Measurements from ENCODE around the gene CT45A8. TPM values are rescaled to one million over a fixed set of nuclear protein-coding genes. Genes with fewer than 3 reads are reported as not detected.
"Not testable (repeated sequence)": the region's sequence is repeated elsewhere in the genome, so short reads cannot be mapped to it uniquely, and the experiment has no call there.

The CT45A8 gene
- total and polyA plus RNA-seq, 2 of the 8 experiments (the other 6 are each of a cell fraction or from before 2014, with no cell fraction given): not detected

GRCh38 chrX:135819912-135820311 is 34.4 kb downstream of the CT45A8 start, which contains the start of gene CT45A2:
Gene CT45A2, minus strand, starts transcription at chrX:135820012. Its CDS starts 3,747 bp downstream, at chrX:135816265.
- H3K9me3 ChIP-seq (ENCODE audit: insufficient read depth in 2 of 2, low read depth in 1 of 2, low read length in 1 of 2); H3K23me2 ChIP-seq (ENCODE audit: low read depth, low read length); H4K91ac ChIP-seq (replicated peaks; ENCODE audit: insufficient read length, low read length); H2BK5ac ChIP-seq (ENCODE audit: low read depth, low read length); H3K4me1 ChIP-seq (replicated peaks in 1 of 4; ENCODE audit: control insufficient read depth in 3 of 4, insufficient read depth in 4 of 4, low read length in 3 of 4); H3K56ac ChIP-seq (replicated peaks; ENCODE audit: insufficient read length, low read depth, low read length); H3K14ac ChIP-seq (ENCODE audit: insufficient read length); H2BK15ac ChIP-seq (ENCODE audit: low read length); FAIRE-seq; H2BK20ac ChIP-seq (ENCODE audit: low read length); H3K79me1 ChIP-seq (ENCODE audit: low read depth, low read length); H2AFZ ChIP-seq (ENCODE audit: low read length); POLR2A ChIA-PET (ENCODE audit: partially characterized antibody); H2AK5ac ChIP-seq (ENCODE audit: low read depth, low read length); H3K18ac ChIP-seq (ENCODE audit: extremely low read depth, low read length); H3K27me3 ChIP-seq (replicated peaks in 1 of 4; ENCODE audit: control insufficient read depth in 3 of 4, extremely low read depth in 1 of 4, insufficient read depth in 3 of 4, low read length in 3 of 4); H2BK12ac ChIP-seq (ENCODE audit: low read depth, low read length); H4K8ac ChIP-seq (ENCODE audit: extremely low read depth, insufficient read depth, low read length); H3K27ac ChIP-seq (ENCODE audit: low read depth, low read length); CTCF ChIA-PET (ENCODE audit: partially characterized antibody); H3K4me3 ChIP-seq (ENCODE audit: extremely low read depth in 1 of 4, insufficient read depth in 2 of 4, low read depth in 3 of 4, low read length in 4 of 4); H4K5ac ChIP-seq (ENCODE audit: insufficient read length, low read depth, low read length); H3K9ac ChIP-seq (replicated peaks in 1 of 4; ENCODE audit: extremely low read depth in 1 of 4, low read depth in 3 of 4, low read length in 3 of 4); H3K36me3 ChIP-seq (ENCODE audit: control insufficient read depth in 2 of 4, insufficient read depth in 4 of 4, low read length in 3 of 4); H3K23ac ChIP-seq (ENCODE audit: insufficient read length); H3K4me2 ChIP-seq (ENCODE audit: insufficient read depth in 1 of 2, low read depth in 2 of 2, low read length in 2 of 2); H2BK120ac ChIP-seq (replicated peaks; ENCODE audit: low read depth, low read length); H3K4ac ChIP-seq (replicated peaks; ENCODE audit: insufficient read length, low read depth, low read length); H3K79me2 ChIP-seq (ENCODE audit: control insufficient read depth in 1 of 2, insufficient read depth in 2 of 2, low read length in 2 of 2); H4K20me1 ChIP-seq (replicated peaks in 1 of 2; ENCODE audit: control insufficient read depth in 1 of 2, insufficient read depth in 2 of 2, low read length in 2 of 2); DNase-seq (ENCODE audit: low read depth in 1 of 2, low spot score in 2 of 2): not testable (repeated sequence)
- no CpG with 5 or more reads among the region's 17 CpGs for WGBS, 2 experiments (ENCODE audit: extremely low coverage in 1 of 2, insufficient coverage in 1 of 2, insufficient read length in 1 of 2, insufficient replicate concordance in 2 of 2, low coverage in 1 of 2, low lambda C conversion rate in 2 of 2, missing lambda C conversion rate in 1 of 2)

GRCh38 chrX:135802687-135803086 is 51.7 kb downstream of the CT45A8 start, which contains the start of gene CT45A6:
Gene CT45A6, minus strand, starts transcription at chrX:135802787. Its CDS starts 3,794 bp downstream, at chrX:135798993.
- H3K18ac ChIP-seq (ENCODE audit: extremely low read depth, low read length); H3K4me3 ChIP-seq (ENCODE audit: extremely low read depth in 1 of 4, insufficient read depth in 2 of 4, low read depth in 3 of 4, low read length in 4 of 4); POLR2A ChIA-PET (ENCODE audit: partially characterized antibody); H2BK5ac ChIP-seq (ENCODE audit: low read depth, low read length); H2BK20ac ChIP-seq (ENCODE audit: low read length); H2BK12ac ChIP-seq (ENCODE audit: low read depth, low read length); H2AK5ac ChIP-seq (ENCODE audit: low read depth, low read length); H3K27me3 ChIP-seq (replicated peaks in 1 of 4; ENCODE audit: control insufficient read depth in 3 of 4, extremely low read depth in 1 of 4, insufficient read depth in 3 of 4, low read length in 3 of 4); H3K23me2 ChIP-seq (ENCODE audit: low read depth, low read length); H3K79me2 ChIP-seq (ENCODE audit: control insufficient read depth in 1 of 2, insufficient read depth in 2 of 2, low read length in 2 of 2); H4K20me1 ChIP-seq (replicated peaks in 1 of 2; ENCODE audit: control insufficient read depth in 1 of 2, insufficient read depth in 2 of 2, low read length in 2 of 2); H3K27ac ChIP-seq (ENCODE audit: low read depth, low read length); H4K8ac ChIP-seq (ENCODE audit: extremely low read depth, insufficient read depth, low read length); H3K4me1 ChIP-seq (replicated peaks in 1 of 4; ENCODE audit: control insufficient read depth in 3 of 4, insufficient read depth in 4 of 4, low read length in 3 of 4); H3K4ac ChIP-seq (replicated peaks; ENCODE audit: insufficient read length, low read depth, low read length); FAIRE-seq; H3K14ac ChIP-seq (ENCODE audit: insufficient read length); H2BK120ac ChIP-seq (replicated peaks; ENCODE audit: low read depth, low read length); H2BK15ac ChIP-seq (ENCODE audit: low read length); CTCF ChIA-PET (ENCODE audit: partially characterized antibody); H4K5ac ChIP-seq (ENCODE audit: insufficient read length, low read depth, low read length); H3K79me1 ChIP-seq (ENCODE audit: low read depth, low read length); H3K56ac ChIP-seq (replicated peaks; ENCODE audit: insufficient read length, low read depth, low read length); H3K4me2 ChIP-seq (ENCODE audit: insufficient read depth in 1 of 2, low read depth in 2 of 2, low read length in 2 of 2); H4K91ac ChIP-seq (replicated peaks; ENCODE audit: insufficient read length, low read length); H3K9me3 ChIP-seq (ENCODE audit: insufficient read depth in 2 of 2, low read depth in 1 of 2, low read length in 1 of 2); H2AFZ ChIP-seq (ENCODE audit: low read length); H3K9ac ChIP-seq (replicated peaks in 1 of 4; ENCODE audit: extremely low read depth in 1 of 4, low read depth in 3 of 4, low read length in 3 of 4); DNase-seq (ENCODE audit: low read depth in 1 of 2, low spot score in 2 of 2); H3K36me3 ChIP-seq (ENCODE audit: control insufficient read depth in 2 of 4, insufficient read depth in 4 of 4, low read length in 3 of 4); H3K23ac ChIP-seq (ENCODE audit: insufficient read length): not testable (repeated sequence)
- no CpG with 5 or more reads among the region's 16 CpGs for WGBS, 2 experiments (ENCODE audit: extremely low coverage in 1 of 2, insufficient coverage in 1 of 2, insufficient read length in 1 of 2, insufficient replicate concordance in 2 of 2, low coverage in 1 of 2, low lambda C conversion rate in 2 of 2, missing lambda C conversion rate in 1 of 2)
